Gastroesophageal sphincter (tissue), 3 donors: ENCODE measurements around the gene FBXL17.

ENCODE experiments used
- CTCF ChIP-seq, 4 experiments: fragments of 200-600 bp in 2 of 4; fragments of 450-650 bp in 2 of 4; sonication (generic) in 1 of 4; IDR thresholded peaks; one replicate each; pipeline ENCODE4 v1.5.1; 2017 to 2019; ENCODE audit warnings: antibody characterized with exemption in 4 of 4, mild to moderate bottlenecking in 2 of 4, moderate library complexity in 2 of 4
- EP300 ChIP-seq: sonication (generic); formaldehyde crosslinking; IDR thresholded peaks from one replicate; pipeline ENCODE4 v1.6.1; 2017; ENCODE audit warnings: antibody characterized with exemption, mild to moderate bottlenecking
- POLR2A ChIP-seq, 2 donors: fragments of 450-650 bp; IDR thresholded peaks; one replicate each; pipeline ENCODE4 v1.6.1; 2017; ENCODE audit warnings: antibody characterized with exemption in 2 of 2, mild to moderate bottlenecking in 2 of 2, moderate library complexity in 1 of 2

- TF ChIP-seq CTCF (IDR thresholded peaks at IDR 0.05) = no peak
- TF ChIP-seq POLR2A (IDR thresholded peaks at IDR 0.05) = no peak
- no peak for TF ChIP-seq EP300
Measured at GRCh38 chr5:108315829-108316228, 66.1 kb downstream of the FBXL17 start.
